GM21737 (cell line): ENCODE measurements around the gene LYRM2.
"Not testable (repeated sequence)": the region's sequence is repeated elsewhere in the genome, so short reads cannot be mapped to it uniquely, and the experiment has no call there.

Experiments
- ATAC-seq: cut with Tn5 transposase; IDR thresholded peaks from one replicate; pipeline ENCODE4 v1.9.1; 2021; ENCODE audit warnings: mild to moderate bottlenecking, moderate library complexity; ENCODE audit not compliant: unreplicated experiment

The LYRM2 gene

GRCh38 chr6:89649682-89650081 lies 11.1 kb upstream of the LYRM2 start:
- no peak for ATAC-seq

- no peak for ATAC-seq
These were observed 6.3 kb upstream of the LYRM2 start for GRCh38 chr6:89644864-89645263.

GRCh38 chr6:89643406-89643805 lies 4.9 kb upstream of the LYRM2 start:
- no peak for ATAC-seq

- no peak for ATAC-seq
These were observed 4.4 kb upstream of the LYRM2 start for GRCh38 chr6:89642956-89643355.

DNA sequence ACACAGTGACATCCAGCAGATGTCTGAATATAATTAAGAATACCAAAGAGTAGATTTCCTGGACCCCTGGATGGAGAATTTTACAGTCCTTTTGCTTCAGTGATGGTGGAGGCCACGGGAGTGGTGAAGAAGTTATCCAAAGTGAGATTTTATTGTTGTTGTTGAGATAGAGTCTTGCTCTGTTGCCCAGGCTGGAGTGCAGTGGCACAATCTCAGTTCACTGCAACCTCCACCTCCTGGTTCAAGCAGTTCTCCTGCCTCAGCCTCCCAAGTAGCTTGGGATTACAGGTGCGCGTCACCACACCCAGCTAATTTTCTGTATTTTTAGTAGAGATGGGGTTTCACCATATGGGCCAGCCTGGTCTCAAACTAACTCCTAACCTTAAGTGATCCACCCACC lies 3.0 kb upstream of the LYRM2 start:
- ATAC-seq, result not testable (repeated sequence)

DNA sequence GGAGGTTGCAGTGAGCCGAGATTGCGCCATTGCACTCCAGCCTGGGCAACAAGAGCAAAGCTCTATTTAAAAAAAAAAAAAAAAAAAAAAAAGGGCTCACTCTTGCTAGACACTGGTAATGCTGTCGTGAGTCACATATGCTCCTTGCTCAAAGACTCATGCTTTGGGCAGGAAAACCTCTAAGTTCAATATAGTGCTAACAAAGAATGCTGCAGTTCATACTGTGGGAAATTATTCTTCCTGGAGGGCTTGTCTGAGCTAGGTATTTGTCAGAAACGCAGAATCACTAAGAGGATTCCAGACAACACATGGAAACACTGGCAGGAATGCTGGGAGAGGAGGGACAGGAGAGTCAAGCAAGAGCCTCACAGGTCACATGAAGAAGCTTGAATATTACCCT lies 2.3 kb upstream of the LYRM2 start:
- ATAC-seq, result no peak

DNA sequence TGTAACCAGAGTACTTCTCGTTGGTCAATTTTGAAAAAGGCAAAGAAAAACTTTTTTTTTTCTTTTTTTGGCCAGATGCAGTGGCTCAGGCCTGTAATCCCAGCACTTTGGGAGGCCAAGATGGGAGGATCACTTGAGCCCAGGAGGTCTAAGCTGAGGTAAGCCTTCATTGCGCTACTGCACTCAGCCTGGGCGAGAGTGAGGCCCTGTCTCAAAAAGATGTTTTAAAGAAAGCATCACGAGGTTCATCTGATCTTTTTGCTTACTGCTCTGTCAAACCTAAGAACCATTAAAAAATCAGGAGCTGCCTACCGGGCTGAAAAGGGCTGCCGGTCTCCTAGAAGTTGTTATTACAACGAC lies 607 bp downstream of the LYRM2 start:
- ATAC-seq, result no peak

GRCh38 chr6:89636412-89636811 lies 2.1 kb downstream of the LYRM2 start:
- not testable (repeated sequence) for ATAC-seq

GRCh38 chr6:89630488-89630887 lies 8.1 kb downstream of the LYRM2 start:
- ATAC-seq, result no peak

- ATAC-seq, result no peak
These were observed 14.8 kb downstream of the LYRM2 start for GRCh38 chr6:89623749-89624148.

DNA sequence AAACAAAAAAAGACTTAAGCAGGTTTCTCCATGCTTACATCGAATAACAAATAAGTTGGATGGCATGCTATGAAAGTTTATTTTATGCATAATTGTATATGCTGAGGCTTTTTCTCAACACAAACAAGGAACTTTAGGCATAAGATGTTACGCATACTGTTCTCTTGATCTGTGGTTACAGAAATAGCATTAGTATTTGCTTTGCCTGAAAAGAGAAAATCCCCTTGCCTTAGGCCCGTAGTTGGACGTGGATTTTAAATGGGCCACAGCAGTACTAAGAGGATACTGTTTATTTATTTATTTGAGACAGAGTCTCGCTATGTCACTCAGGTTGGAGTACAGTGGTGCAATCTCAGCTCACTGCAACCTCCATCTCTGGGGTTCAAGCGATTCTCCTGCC lies 19.0 kb downstream of the LYRM2 start:
- ATAC-seq, result no peak

- ATAC-seq, result no peak
These were observed 20.5 kb downstream of the LYRM2 start for GRCh38 chr6:89618026-89618425.

DNA sequence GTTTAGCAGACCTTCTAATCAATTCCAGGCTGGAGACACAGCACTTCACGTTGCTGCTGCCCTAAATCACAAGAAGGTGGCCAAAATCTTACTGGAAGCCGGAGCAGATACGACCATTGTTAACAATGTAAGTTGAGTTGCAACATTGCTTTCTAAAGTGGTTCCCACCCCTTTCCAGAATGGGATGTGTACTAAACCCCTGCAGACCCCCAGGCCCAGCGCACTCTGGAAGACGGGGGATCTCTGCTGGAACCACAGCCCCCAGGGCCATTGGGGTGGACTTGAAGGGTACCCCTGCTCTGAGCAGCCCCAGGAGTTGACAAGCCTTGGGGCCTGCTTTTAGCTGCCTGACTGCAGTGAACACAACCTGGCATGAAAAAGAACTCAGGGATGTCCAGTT lies 22.0 kb downstream of the LYRM2 start:
- no peak for ATAC-seq

DNA sequence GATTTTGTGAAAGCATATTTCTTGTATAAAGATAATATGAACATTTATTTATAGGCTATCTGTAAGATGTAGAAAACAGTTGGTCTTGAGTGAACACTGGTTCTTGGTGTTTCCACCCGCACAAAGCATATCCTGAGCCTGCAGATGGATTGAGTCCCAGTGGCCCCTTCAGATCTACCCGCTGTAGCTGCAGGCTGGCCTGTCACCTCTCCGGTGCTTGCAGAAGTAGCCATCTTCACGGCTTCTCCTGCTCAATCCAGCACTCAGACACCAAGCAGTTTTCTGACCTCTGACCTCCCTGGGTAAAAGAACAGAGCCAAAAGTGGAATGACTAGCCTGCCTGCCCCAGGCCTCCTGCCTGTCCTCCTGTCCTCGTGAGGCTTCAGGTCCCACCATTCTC lies 22.7 kb downstream of the LYRM2 start:
- no peak for ATAC-seq

- ATAC-seq, result no peak
These were observed 24.8 kb downstream of the LYRM2 start for GRCh38 chr6:89613790-89614189.

GRCh38 chr6:89612121-89612520 lies 26.4 kb downstream of the LYRM2 start:
- ATAC-seq, result no peak

- ATAC-seq, result no peak
These were observed 26.9 kb downstream of the LYRM2 start for GRCh38 chr6:89611666-89612065.

DNA sequence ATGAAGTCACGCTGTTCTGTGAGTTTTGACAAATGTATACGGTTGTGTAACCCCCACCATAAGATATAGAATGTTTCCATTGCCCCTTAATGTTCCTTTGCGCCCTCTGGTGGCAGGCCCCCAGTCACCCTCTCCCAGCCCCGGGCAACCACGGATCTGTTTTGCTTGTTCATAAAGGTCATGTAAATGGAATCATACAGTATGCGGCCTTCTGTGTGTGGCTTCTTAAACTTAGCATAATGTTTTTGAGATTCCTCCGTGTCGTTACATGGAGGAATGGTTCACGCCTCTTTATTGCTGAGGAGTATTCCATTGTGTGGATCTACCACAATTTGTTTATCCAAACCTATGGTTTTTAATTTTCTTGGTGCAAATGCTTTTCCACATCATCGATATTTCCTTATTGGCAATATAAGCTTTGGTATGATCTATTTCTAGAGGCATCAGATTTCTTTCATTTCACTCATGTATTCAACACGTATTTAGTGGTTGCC lies 28.4 kb downstream of the LYRM2 start:
- ATAC-seq, result no peak

- ATAC-seq, result no peak
These were observed 32.7 kb downstream of the LYRM2 start for GRCh38 chr6:89605861-89606260.

DNA sequence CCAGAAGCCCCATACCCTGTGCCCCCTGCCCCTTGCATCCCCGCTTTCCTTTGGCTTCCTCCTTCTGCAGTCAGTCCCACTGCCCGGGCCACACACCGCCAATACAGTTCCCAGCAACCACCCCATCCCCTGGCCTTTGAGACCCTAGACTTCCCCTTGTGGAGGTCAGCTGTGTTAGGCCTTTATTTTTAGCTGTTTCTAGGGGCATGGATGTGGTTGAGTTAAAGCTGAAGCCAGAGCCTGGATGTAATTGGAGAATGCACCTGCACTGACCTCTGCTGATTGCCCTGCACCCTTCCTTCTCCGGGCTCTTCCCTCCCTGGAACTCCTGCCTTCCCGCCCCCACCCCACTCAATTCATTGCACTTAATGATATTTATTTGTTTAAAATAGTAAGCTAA lies 33.9 kb downstream of the LYRM2 start:
- no peak for ATAC-seq

DNA sequence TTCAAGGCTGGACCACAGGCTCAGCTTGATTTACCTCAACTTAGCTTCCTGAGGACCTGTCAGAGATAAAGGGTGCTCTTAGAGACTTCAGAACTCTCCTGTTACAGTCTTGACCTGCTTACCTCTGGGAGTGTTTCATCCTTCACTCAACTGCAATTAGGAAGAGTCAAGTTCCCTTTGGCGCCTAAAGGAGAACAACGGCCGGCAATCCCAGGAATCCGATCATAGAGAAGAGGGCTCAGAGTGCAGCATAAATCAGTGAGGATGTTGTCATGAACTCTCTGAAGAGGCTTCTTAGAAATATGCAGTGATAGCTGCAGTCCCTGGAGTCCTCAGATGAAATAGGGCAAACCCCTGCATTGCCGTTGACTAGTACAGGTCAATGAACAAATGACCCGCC lies 36.4 kb downstream of the LYRM2 start:
- no peak for ATAC-seq

DNA sequence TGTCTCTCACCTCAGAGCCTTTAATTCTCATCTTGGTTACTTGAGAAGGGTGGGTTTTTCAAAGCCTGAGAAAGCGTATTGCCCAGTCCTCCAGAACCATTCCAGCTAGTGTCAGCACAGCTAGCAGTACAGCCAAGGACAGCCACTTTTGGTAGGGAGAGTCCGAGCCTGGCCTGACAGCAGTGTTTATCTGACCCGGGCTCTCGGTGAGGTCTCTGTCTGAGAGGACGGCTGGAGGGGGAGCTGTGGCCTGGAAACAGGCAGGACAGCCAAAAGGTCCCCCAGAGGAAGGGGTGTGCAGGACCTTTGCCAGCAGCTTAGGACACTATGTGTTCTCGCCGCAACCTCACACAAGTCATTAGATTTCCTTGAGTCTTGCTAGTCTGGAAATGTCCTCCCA lies 38.8 kb downstream of the LYRM2 start:
- ATAC-seq, result no peak

DNA sequence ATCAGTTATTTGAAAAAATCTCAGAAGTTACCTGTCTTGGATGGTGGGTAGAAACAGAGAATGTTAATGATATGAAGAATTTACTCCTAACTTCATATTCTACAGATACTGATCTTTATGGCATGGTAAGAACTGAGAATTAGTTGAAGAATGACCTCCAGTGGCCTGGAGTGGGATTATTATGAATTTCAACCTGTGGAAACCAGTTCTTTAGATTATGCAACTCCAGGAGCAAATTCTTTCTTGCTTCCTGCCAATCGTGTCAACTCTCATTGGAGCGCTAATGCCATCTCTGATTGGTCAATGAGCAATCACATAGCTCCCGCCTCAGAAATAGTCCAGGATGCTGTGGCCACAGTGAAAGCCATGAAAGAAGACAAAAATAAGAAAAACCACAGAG lies 40.6 kb downstream of the LYRM2 start:
- ATAC-seq, result no peak

- no peak for ATAC-seq
These were observed 41.2 kb downstream of the LYRM2 start for GRCh38 chr6:89597372-89597771.
